ENCODE results near the gene SRF.

GRCh38 chr6:43199912-43200311, 28.8 kb downstream of the SRF start:
- no peak for TF ChIP-seq CTCF (conservative IDR thresholded peaks at IDR 0.05; ENCODE audit: low read depth, low read length)
- TF ChIP-seq EZH2 (IDR thresholded peaks at IDR 0.05; ENCODE audit: low read length, unreplicated experiment) = no peak
- no peak for TF ChIP-seq EZH2phosphoT487 (IDR thresholded peaks at IDR 0.05; ENCODE audit: borderline replicate concordance, low read length)

Measured in PC-3 (cell line).